KMS-11 (cell line): ENCODE measurements around the gene LAD1.

ENCODE experiments used
- H2AFZ ChIP-seq: fragments of 200-600 bp; sonication (generic); 2 replicates; pipeline ENCODE4 v1.6.1; 2016; ENCODE audit warnings: antibody characterized with exemption, mixed run types, low read depth
- H3K27ac ChIP-seq: fragments of 200-600 bp; sonication (generic); 2 replicates; pipeline ENCODE4 v1.6.1; 2016; ENCODE audit warnings: mild to moderate bottlenecking, mixed run types
- H3K27me3 ChIP-seq: fragments of 200-600 bp; sonication (generic); 2 replicates; pipeline ENCODE4 v1.6.1; 2017; ENCODE audit warnings: mild to moderate bottlenecking, low read depth, mixed run types, moderate library complexity; ENCODE audit not compliant: insufficient read depth
- H3K36me3 ChIP-seq: fragments of 200-600 bp; sonication (generic); 2 replicates; pipeline ENCODE4 v1.6.1; 2017; ENCODE audit warnings: mild to moderate bottlenecking, mixed run types; ENCODE audit not compliant: insufficient read depth
- H3K4me1 ChIP-seq: fragments of 200-600 bp; sonication (generic); 2 replicates; pipeline ENCODE4 v1.6.1; 2016; ENCODE audit warnings: mild to moderate bottlenecking, low read depth, mixed run types; ENCODE audit not compliant: poor library complexity, severe bottlenecking
- H3K4me2 ChIP-seq: fragments of 200-600 bp; sonication (generic); 2 replicates; pipeline ENCODE4 v1.7.0; 2016; ENCODE audit warnings: mild to moderate bottlenecking, mixed run types
- H3K4me3 ChIP-seq: fragments of 200-600 bp; sonication (generic); IDR thresholded peaks from 2 replicates; pipeline ENCODE4 v1.6.1; 2017; ENCODE audit warnings: low read depth, low read length, mixed read lengths; ENCODE audit not compliant: insufficient read depth
- H3K79me2 ChIP-seq: fragments of 200-600 bp; sonication (generic); 2 replicates; pipeline ENCODE4 v1.6.1; 2016; ENCODE audit warnings: low read depth, mixed run types; ENCODE audit not compliant: insufficient read depth
- H3K9ac ChIP-seq: fragments of 200-600 bp; sonication (generic); 2 replicates; pipeline ENCODE4 v1.6.1; 2016; ENCODE audit warnings: mild to moderate bottlenecking, mixed run types
- H4K20me1 ChIP-seq: fragments of 200-600 bp; sonication (generic); 2 replicates; pipeline ENCODE4 v1.6.1; 2016; ENCODE audit warnings: mild to moderate bottlenecking, mixed run types; ENCODE audit not compliant: insufficient read depth
- TF ChIP-seq, protein P1 (sequence below): fragments of 200-600 bp; sonication (generic); conservative IDR thresholded peaks from 2 replicates; pipeline ENCODE4 v1.6.1; 2017; ENCODE audit warnings: low read depth, mild to moderate bottlenecking, antibody characterized with exemption, low read length, moderate library complexity, mixed read lengths

The LAD1 gene

DNA sequence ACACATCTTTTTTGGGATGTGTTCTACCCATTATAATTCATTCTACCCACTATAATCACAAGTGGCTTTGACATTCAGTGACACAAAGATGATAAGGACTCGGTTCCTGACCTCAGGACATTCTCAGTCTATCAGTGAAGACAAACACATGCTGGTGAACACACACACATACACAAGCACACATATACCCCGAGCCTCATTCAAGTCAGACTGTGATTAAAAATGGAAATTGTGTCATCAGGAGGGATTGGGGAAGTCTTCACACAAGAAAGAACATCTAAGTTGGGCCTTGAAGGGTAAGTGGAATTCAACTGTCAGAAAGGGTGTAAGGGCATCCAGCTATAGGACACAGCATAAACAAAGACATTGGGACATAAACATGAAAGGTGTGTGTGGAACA lies 2.6 kb upstream of the LAD1 start:
- no peaks in the 10 kb centered on the region for H4K20me1 ChIP-seq
- H3K27ac ChIP-seq, result no peak overlapping the region
- no peak overlapping the region for H3K4me3 ChIP-seq
- H3K4me1 ChIP-seq, result no peaks in the 10 kb centered on the region
- peaks cover 9% of the 10 kb centered on the region for H3K27me3 ChIP-seq
- H3K4me2 ChIP-seq, result no peak overlapping the region
- no peaks in the 10 kb centered on the region for H3K36me3 ChIP-seq
- no peak overlapping the region for H2AFZ ChIP-seq
- no peaks in the 10 kb centered on the region for H3K79me2 ChIP-seq
- H3K9ac ChIP-seq, result no peak overlapping the region
- TF ChIP-seq, protein P1, sequence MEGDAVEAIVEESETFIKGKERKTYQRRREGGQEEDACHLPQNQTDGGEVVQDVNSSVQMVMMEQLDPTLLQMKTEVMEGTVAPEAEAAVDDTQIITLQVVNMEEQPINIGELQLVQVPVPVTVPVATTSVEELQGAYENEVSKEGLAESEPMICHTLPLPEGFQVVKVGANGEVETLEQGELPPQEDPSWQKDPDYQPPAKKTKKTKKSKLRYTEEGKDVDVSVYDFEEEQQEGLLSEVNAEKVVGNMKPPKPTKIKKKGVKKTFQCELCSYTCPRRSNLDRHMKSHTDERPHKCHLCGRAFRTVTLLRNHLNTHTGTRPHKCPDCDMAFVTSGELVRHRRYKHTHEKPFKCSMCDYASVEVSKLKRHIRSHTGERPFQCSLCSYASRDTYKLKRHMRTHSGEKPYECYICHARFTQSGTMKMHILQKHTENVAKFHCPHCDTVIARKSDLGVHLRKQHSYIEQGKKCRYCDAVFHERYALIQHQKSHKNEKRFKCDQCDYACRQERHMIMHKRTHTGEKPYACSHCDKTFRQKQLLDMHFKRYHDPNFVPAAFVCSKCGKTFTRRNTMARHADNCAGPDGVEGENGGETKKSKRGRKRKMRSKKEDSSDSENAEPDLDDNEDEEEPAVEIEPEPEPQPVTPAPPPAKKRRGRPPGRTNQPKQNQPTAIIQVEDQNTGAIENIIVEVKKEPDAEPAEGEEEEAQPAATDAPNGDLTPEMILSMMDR, result no peak

DNA sequence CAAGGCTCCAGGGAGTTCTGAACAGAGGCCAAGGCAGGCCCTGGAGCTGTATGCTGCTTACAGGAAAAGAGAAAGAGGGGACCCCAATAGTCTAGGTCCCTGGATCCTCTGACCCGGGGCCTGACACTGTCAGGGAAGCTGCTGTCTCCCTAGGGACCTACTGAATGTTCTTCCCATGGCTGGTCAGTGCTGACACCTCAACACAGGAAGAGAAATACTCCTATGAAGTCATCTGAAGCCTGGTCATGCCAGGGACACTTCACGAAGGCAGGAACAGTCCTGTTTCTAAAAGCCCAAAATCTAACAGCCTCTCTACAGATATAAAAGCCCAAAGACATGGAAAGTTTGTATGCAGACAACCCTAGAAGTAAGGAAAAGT lies 1.7 kb upstream of the LAD1 start:
- H3K27ac ChIP-seq, result no peak overlapping the region
- H3K4me3 ChIP-seq, result no peak overlapping the region
- no peaks in the 10 kb centered on the region for H3K79me2 ChIP-seq
- H3K4me1 ChIP-seq, result no peaks in the 10 kb centered on the region
- no peaks in the 10 kb centered on the region for H3K36me3 ChIP-seq
- no peak overlapping the region for H2AFZ ChIP-seq
- H3K9ac ChIP-seq, result no peak overlapping the region
- H3K27me3 ChIP-seq, result peaks cover 9% of the 10 kb centered on the region
- TF ChIP-seq, protein P1, result no peak
- H4K20me1 ChIP-seq, result no peaks in the 10 kb centered on the region
- H3K4me2 ChIP-seq, result no peak overlapping the region

DNA sequence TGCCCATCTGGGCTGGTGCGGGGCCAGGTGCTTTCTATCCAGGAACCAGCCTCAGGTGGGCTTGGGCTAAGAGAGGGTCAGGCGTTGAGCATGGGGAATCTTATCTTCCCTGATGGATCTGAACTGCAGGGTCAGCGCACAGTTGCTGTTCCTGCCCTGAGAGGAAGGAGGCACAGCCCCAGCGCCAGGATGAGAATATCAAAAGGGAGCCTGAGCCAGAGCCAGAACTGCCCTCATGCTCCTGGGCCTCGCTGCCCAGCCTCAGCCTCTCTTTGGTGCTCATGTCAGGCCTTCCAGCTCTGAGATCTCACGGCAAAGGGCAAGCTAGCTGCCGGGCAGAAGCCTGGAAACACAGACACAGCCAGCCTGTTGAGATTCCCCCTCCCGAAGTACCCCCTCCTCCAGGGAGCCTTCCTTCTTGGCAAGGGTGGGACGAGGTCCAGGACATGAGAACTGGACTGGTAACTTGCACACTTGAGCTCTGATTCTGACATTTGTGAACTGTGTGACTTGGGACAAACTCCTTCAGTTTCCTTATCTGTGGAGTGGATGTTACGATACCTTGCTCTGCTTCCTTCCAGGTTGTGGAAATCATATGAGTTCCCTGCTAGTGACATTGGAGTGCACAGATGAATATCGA lies 1.2 kb upstream of the LAD1 start:
- Histone ChIP-seq H3K36me3 (no peaks in the 10 kb centered on the region), H3K4me1 (no peaks in the 10 kb centered on the region), H2AFZ (no peak overlapping the region), H4K20me1 (no peaks in the 10 kb centered on the region), H3K27ac (no peak overlapping the region), H3K79me2 (no peaks in the 10 kb centered on the region), H3K4me2 (no peak overlapping the region), H3K27me3 (peaks cover 9% of the 10 kb centered on the region), H3K9ac (no peak overlapping the region), H3K4me3 (no peak overlapping the region)
- TF ChIP-seq, protein P1, result no peak

DNA sequence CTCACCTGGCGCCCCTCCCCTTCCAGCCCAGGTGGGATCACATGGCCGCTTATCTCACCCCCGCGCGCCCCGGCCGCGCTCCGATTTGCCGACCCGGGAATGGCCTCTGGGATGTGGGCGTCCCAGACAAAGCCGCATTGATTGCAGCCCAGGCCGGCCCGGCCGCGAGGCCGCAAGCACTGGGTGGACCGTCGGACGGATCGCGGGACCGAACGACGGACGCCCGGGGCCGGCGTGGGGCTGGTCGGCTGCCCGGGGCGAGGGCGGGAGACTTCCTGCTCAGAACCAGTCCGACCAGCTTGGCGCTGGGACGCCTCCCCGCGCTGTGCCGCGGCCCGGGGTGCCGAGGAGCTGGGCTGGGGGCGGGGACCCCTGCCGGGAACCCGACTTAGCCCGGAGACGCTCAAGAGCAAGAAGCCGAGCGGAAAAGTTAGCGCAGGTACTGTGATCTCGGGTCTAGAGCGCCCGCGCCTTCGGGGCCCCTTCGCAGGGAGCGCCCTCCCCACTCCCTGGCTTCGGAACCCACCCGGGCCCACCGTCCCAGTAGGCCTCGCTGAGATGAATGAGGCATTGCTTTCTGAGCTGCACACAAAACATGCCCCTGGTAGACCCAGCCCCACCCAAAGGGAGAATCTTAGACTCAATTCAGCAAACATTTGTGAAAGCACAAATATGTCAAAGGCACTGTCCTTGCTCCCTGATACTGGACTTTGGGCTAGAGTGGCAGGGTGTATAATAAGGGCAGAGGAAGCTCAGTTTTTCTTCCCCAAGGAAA lies 415 bp upstream of the LAD1 start:
- H3K4me1 ChIP-seq, result no peaks in the 10 kb centered on the region
- no peak overlapping the region for H3K4me2 ChIP-seq
- H2AFZ ChIP-seq, result no peak overlapping the region
- TF ChIP-seq, protein P1, result no peak
- no peaks in the 10 kb centered on the region for H3K79me2 ChIP-seq
- no peak overlapping the region for H3K27ac ChIP-seq
- H3K27me3 ChIP-seq, result peaks cover 9% of the 10 kb centered on the region
- H3K36me3 ChIP-seq, result no peaks in the 10 kb centered on the region
- H4K20me1 ChIP-seq, result no peaks in the 10 kb centered on the region
- no peak overlapping the region for H3K9ac ChIP-seq
- H3K4me3 ChIP-seq, result no peak overlapping the region
